Left kidney (tissue), 2 donors: ENCODE results near the gene CYP4A22. TPM values are rescaled to one million over a fixed set of nuclear protein-coding genes. Genes with fewer than 3 reads are reported as not detected.
"Not testable (repeated sequence)": the region's sequence is repeated elsewhere in the genome, so short reads cannot be mapped to it uniquely, and the experiment has no call there.

Source experiments
- DNase-seq: peaks from one replicate; pipeline ENCODE4 v3.0.0-alpha.2; 2013
- polyA plus RNA-seq: library from polyadenylated mRNA; unstranded; fragments of 120-200 nt; gene quantifications from one replicate; pipeline ENCODE4 v1.2.1, GENCODE V29; 2013; ENCODE audit not compliant: insufficient read length

The CYP4A22 gene
- polyA plus RNA-seq, 1 donor = 8.2 TPM

DNA sequence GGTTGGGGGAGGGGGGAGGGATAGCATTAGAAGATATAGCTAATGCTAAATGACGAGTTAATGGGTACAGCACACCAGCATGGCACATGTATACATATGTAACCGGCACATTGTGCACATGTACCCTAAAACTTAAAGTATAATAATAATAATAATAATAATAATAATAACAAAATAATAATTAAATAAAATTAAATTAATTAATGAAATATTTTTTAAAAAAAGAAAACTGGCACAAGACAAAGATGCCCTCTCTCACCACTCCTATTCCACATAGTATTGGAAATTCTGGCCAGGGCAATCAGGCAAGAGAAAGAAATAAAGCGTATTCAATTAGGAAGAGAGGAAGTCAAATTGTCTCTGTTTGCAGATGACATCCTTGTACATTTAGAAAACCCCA is 20.7 kb downstream of the CYP4A22 start:
- DNase-seq = not testable (repeated sequence)

DNA sequence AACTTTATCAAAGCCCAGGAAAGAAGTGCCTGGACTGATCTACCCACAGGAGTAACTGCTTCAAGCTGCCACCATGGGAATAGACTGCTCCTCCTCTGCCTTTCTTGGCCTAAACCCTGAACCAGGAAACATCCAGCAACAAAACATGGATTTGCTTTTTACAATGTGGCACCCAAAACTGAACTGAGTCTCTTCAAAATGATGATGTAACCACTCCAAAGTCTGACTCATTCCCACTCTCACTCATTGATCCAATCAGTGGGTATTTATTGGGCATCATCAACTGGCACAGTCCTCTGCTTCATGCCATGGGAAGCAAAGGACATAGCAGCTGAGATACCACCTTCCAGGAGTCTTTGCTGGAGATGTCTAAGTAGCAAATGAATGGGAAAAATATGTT is 23.5 kb downstream of the CYP4A22 start:
- no peak for DNase-seq

DNA sequence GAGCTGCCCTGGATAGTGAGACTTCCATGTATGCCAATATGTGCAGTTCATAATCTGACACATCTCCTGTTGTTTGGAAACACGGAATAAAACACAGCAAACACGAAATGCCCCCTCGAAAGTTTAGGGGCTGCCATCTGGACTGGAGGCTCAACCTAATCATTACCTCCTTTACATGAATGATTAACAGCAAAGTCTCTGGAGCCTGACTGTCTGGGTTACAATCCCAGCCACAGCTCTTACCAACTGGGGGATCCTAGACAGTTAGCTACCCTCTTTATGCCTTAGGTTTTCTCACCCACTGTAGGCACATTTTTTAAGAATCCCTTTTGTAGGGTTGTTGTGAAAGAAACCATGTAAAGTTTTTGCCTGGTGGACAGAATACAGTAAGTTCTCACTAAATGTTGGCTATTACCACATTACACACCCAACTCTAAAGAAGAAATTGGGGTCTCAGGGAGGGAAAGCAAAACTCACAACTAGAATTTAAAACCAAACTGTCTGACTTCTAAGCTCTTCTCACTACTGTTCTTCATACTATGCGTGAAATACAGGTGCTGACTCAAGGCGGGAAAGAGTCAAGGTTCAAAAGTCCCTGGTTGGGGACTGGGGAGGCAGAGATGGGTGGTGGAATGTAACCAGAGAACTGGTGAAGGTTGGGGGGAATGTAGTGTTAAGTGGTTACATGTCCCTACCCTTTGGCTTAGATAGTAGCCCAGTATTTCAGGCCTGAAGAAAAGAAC is 24.2 kb downstream of the CYP4A22 start:
- peak; percentile 17 for DNase-seq

DNA sequence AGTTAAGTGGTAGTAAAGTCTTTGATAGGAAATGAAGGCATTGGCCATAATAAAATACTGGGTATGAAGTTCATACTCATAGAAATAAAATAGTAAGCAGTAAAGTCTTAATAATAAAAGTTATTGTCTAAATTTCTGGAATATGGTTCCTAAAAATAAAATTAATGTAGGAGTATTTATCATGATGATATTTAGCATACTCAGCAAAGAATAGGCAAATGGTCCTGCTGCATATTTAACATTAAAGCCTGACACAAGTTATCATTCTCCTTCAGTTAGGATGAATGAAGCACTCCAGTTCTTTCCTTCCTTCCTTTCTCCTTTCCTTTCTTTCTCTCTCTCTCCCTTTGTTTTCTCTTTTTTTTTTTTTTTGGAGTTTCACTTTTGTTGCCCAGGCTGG is 27.3 kb downstream of the CYP4A22 start:
- no peak for DNase-seq

DNA sequence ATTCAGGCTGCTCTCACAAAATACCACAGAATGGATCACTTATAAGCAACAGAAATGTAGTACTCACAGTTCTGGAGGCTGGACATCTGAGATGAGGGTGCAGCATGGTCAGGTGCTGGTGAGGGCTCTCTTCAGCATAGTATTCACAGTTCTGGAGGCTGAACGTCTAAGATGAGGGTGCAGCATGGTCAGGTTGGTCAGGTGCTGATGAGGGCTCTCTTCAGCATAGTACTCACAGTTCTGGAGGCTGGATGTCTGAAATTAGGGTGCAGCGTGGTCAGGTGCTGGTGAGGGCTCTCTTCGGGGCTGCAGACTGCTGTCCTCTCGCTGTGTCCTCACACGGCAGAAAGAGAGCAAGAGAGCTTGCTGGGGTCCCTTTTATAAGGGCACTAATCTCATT is 35.5 kb downstream of the CYP4A22 start:
- no peak for DNase-seq

DNA sequence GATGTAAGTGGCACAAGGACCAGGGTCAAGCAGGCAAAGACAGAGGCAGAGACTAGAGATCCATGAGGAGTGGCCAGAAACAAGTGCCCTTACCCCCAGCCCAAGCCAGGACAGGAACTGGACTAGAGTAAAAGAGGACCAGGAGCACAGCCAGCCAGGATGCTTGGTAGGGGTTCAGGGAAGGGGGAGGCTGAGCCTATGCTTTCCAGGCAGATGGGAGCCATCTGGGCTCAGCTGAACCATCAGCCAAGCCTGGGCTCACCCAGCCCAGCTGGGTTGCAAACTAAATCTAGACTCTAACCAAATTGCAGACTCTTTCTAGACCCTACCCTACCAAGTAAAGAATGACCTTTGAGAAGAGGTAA is 37.4 kb downstream of the CYP4A22 start:
- DNase-seq = no peak

DNA sequence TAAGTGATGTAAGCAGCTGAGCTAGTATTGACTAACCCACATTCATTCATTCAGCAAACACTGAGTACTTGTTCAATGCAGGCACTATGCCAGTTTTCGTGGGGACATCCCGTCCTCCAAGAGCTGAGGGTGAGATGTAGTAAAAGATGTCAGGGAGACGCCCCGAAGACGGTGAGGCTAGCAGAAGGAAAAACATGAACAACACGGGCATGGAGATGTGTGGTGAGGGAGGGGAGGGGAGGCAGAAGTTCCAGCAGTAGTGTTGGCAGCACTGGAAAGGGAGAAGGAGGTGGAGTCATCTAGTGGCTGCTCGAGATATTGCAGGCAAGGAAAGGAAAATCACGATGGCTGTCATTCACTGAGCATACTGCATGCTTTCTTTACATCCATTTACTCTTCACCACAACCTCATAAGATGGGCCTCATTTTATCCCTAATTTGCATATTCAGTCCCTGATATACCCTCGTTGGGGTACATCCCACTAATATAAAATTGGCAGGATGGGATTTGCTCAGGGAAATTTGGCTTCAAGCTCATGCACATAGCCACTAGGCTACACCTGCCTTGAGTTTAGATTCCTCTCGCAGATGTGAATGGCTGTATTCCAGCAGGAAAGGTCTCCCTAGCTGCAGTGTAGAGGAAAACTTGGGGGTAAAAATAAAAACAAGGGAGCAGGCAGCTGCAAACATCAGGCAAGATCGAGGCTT is 38.1 kb downstream of the CYP4A22 start:
- DNase-seq = peak; percentile 49

DNA sequence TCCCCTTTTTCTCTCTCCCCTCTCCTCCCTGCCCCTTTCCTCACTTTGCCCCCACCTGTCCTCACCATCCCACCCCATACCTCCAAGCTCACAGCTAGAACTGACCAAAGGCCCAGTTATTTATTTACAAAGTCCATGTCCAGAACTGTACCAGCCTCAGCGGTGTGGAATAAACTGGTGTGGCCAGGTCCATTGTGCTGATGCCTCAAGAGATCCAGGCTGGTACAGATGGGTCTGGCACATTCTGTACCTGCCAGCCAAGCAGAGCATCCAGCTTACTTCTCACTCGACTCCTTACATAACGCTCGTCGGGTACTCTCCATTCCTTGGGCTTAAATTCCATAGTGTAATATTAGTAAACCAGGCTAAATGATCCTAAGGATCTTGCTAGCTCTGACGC is 40.8 kb downstream of the CYP4A22 start:
- DNase-seq = no peak

DNA sequence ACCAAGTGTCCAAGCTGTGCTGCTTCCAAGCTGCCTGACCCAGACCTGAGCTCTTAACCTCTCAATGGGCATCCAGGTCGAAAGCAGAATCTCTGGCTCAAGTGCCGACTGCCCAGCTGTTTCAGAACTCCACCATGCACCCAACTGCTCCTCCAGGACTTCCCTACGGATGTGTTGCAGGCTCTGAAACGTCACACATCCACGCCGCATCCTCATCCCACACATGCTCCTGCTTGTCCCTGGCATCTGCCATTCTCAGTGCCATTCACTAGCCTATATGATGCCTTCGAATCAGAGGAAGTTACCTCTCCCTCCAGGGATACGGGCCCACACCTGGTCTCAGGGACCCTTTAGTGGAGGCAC is 41.4 kb downstream of the CYP4A22 start:
- no peak for DNase-seq

DNA sequence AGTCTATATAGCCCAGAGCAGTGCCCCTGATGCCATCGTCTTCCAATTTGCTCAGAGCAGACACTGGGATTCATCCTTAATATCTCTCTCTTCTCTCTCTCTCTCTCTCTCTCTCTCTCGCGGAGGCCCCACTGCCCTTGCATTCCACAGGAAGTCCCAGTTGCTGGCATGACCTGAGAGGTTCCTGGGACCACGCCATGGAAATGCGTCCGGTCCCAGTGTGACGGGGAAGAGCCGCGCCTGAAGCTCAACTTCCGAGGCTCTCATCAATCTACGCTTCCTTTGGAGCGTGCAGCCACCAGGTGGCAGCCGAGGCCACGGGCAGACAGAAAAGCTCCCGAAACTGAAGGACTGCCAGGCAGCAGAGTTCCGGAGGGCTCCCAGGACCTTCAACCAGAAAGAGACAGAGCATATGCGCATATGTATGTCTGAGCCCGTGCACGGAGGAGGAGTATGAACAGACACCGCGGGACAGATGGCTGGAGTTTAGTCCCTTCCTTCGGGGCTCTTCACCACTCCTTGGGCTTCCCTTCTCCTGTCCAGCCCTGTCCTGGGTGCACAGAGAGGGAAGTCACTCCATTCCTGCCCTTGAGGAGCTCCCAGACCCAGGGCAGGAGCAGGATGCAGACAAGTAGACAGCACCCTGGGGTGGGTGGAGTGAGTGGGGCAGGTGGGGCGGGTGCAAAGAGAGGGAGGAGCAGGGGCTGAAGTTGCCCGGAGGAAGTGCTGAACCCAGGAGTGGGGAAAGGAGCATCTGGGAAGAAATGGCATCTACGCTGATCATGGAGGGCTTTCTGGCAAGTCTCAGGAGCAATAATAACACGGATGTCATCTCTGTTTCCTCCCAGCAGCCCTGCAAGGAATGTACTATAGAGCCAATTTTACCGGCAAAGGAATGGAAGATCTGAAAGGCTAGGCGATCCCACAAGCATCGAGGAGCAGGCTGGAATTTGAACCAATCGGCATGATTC is 42.1 kb downstream of the CYP4A22 start:
- DNase-seq = peak; percentile 90

DNA sequence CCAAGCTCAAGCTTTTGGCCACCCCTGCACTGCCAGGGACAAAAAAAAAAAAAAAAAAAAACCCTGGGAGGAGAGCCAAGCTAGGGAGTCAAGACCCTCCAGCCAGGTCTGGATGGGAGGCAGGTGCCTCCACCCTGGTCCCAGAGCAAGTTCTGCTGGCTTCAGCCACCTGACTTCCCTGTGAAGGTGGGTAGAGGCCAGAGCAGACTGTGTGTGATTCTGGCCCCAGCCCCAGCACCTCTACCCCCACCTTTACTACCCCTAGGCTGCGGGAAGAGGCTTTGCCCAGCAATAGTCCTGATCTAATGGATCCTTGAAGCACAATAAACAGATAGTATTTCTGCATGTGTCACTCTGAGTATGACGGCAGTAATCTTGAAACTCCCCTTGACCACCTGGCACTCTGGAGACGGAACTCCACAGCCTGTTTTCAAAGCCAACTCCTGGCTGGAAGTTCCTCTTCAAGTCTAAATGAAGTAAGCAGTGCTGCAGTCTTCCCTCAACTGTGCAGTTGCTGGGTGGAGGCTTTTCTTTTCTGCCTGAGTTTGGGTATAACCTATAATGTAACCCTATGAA is 42.8 kb downstream of the CYP4A22 start:
- no peak for DNase-seq

DNA sequence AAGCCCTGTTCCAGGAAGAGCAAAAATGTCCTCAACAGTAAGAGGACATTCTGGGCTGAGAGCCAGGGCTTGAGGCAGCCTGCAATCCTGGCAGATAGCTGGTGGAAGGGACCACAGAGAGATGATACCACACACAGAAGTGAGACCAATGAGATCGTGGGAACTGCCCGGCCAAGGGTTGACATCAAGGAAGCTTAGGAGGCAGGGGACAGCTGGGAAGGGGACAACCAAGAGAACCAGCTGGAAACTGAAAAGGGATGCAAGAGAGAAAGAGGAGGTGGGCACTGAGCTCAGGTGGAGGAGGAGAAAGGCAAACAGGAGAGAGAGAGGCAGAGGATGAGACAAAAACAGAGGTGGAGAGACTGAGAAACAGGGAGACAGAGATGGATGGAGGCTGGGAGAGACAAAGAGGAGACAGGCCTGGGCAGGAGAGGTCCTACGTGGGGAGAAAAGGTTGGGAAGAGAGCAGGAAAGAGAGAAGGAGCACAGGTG is 43.4 kb downstream of the CYP4A22 start:
- DNase-seq = no peak

DNA sequence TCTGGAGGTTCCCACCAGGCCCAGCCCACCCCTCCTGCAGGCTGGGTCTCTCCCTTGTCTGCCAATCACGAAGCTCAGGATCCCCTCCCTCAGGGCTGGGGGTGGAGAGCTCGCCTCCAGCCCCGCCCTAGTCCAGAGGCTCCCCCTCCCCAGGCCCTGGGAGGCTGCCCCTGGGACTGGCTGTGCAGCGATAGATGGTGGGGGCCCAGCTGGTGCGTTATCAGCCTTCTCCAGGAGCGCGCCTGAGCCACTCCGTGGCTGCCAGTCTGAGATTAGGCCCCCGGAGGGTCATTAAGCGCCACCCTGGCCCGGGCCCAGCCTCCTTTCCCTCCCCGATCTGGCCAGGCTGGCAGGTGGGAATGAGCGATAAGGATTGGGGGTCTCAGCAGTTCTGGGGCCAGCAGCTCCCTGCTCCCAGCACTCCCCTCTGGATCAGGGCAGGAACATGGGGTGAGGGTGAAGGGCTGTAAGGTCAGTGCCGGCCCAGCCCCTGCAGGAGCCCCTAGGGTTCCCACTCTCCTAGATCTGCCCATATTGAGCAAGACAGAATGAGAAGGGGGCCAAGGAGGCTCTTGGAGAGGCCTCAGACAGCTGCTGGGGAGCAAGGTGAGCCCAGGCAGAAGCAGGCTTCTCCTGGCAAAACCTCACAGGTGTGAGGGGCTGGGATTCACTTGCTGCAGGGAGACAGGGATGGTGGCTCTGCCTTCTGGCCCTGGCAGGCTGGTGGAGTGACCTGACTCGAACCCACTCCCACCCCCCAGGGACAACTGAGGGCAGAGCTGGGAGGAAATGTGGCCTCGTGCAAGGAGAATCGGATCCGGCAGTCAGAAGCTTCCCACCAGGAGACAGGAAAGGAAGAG is 44.1 kb downstream of the CYP4A22 start:
- no peak for DNase-seq

DNA sequence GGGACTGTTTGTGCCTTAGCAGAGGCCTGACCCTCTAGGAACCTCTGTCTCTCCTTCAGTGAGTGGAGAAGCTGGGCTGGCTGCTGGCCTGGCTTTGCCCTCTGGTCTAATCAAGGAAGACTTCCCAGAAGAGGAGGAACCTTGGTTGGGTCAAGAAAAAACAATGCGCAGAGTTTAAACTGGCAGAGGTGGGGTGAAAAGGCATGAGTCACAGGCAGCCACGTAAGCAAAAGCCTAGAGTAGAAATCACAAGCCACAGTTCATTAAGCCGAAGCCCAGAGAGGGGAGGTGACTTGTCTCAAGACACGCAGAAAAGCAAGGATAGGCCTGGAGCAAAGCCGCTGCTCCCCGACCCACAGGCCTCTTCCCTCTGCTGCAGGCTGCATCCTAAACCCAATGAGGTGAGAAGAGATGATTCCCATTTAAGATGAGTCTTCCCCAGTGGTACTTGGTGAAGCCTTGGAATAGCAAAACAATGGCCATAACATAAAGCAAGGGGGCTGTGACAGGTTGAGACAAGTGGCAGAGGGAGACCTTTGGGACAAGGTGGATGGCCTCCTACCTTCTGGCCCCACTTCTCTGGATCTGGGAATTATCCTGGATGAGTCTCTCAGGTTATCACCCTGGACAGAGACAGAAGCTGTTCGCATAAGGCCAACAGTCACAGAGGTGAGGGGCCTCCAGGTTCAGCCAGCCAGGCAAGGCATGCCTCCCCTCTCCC is 44.9 kb downstream of the CYP4A22 start:
- DNase-seq = no peak

DNA sequence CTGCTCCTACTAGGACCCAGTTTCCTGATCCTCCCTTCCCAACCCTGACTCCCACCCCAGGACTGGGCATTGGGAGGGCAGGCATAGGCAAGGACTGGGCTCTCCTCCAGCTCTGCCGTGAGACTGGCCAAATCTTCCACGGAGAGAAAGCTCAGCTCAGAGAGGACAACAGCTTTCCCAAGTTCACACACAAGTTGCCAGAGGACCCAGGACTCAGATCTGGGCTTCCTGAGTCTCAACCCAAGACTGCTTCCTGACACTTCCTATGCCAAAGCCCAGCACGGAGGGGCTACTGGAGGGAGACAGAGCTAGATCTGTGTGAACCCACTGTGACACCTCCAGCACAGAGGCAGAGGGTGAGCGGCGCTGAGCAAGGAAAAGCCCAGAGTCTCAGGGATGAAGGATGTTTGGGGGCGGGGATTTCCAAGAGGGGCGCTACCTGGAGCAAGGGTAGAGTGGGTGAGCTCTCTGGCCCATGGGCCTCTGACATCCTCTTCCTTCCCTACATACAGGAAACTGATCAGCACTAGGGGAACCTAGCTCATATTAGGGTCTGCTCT is 45.5 kb downstream of the CYP4A22 start:
- DNase-seq = no peak

DNA sequence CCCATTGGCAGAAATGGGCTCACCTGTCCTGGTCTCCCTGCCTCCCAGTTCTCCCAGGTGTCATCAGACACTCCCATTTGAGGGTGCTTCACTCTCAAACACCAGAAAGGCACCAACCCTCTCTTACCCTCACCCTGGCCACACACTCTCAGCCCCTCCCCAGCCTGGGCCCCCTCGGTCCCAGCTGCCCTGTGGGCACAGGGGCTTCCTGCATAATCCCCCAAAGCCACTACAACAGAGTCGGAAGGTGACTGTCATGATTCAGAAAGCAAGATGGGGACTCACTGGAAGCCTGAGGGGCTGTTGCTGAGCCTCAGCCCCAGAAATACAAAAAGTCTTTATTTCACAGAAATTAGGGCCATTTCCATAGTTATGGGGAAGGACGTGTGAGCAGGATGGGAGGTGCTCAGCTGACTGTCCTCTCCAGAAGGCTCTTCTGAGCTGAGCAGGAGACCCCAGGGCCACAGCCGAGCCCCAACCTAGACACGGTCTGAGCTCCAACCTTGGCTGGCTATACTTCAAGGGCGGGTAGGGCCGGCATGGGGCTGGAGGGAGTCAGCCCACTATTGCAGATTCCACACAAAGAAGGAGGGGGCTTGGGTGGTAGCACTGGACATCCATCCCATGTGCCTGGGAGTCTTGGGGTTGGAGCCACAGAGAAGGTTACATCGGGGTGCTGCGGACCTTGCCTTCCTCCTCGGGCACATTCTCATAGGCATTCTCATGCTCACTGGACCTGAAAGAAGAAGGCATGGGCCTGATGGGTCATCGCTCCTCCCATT is 46.3 kb downstream of the CYP4A22 start:
- no peak for DNase-seq

DNA sequence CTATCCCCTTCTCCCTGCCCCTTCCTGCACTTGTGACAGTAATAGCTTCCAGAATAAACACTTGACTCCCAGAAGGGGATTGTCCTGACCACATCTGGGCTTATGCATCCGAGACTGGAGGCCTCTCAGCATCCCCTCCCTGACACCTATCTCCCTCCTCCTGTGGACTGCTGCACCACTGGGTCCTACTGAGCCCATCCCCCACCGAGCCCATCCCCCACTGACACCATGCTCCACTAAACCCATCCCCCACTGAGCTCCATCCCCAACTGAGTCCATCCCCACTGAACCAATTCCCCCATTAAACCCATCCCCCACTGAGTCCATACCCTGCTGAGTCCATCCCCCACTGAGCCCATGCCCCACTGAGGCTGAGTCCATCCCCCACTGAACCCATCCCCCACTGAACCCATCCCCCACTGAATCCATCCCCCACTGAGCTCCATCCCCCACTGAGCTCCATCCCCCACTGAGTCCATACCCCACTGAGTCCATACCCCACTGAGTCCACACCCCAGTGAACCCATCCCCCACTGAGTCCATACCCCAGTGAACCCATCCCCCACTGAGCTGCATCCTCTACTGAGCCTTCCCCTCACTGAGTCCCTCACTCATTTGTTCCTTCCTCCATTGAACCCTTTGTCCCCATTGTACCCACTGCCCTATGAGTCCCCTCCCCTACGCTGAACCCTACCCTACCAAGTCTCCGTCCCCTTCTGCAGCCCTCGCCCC is 47.0 kb downstream of the CYP4A22 start:
- DNase-seq = no peak

DNA sequence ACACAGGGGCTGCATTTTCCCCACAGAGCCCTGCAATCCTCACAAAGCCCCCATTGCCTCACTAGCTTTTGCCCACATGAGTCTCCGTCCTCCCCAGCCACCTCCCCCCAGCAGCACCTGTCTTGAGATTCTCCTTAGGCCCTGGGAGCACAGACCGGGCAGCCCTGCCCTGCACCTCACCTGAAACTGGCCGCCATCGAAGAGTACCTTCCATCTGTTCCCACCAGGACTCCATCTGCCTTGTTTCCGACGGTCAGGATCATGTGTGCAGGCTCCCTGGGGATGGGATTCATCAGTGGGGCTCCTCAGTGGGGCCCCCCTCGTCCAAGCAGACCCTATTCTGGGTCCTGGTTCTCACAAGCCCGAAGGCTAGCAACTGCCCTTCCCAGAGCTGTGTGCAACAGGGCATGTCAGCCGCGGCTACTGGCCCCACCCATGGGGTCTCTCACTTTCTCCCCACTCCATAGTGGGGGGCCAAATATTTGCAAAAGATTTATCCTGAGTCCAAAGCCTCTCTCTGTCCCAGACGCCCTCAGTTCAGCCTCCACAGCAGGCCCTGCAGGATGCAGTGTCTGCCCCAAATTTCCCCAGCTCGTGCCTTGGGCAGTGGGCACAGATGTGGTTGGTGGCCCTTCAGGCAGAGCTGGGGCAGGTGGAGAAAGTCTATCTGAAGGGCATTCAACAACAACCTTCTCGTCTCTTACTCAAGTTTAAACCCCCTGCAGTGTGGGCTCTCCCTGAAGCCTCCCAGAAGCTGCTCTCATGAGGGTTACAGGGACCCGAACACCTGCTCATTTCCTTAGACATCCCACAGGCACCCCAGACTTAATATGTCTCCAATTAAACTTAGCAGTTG is 47.8 kb downstream of the CYP4A22 start:
- DNase-seq = no peak
